Raji (cell line): ENCODE results near the gene KEAP1.

Experiments used
- POLR2A ChIP-seq: IDR thresholded peaks from 2 replicates; pipeline ENCODE4 v1.6.1; 2011; ENCODE audit warnings: low read depth, low read length, control low read depth; ENCODE audit not compliant: insufficient read depth

KEAP1 gene

GRCh38 chr19:10439588-10439987 is 63.6 kb downstream of the KEAP1 start:
- TF ChIP-seq POLR2A = no peak
